Renal cortical epithelial cell (primary cell): ENCODE results near the gene ST6GALNAC3. TPM values are rescaled to one million over a fixed set of nuclear protein-coding genes. Genes with fewer than 3 reads are reported as not detected.
A peak's percentile ranks its signal among the peaks of the same experiment; 100 is the strongest.
"Not testable (repeated sequence)": the region's sequence is repeated elsewhere in the genome, so short reads cannot be mapped to it uniquely, and the experiment has no call there.

Experiments
- DNase-seq: peaks from one replicate; pipeline ENCODE4 v3.0.0-alpha.2; 2011; ENCODE audit warnings: low read depth
- total RNA-seq: library from RNA; depleted of rRNA; stranded (reverse); fragments of >200 nt; gene quantifications from 2 replicates; pipeline ENCODE4 v1.2.3, GENCODE V29; 2014

Gene ST6GALNAC3
- total RNA-seq, 1 donor from 2014 or later, result 0.50 TPM

DNA sequence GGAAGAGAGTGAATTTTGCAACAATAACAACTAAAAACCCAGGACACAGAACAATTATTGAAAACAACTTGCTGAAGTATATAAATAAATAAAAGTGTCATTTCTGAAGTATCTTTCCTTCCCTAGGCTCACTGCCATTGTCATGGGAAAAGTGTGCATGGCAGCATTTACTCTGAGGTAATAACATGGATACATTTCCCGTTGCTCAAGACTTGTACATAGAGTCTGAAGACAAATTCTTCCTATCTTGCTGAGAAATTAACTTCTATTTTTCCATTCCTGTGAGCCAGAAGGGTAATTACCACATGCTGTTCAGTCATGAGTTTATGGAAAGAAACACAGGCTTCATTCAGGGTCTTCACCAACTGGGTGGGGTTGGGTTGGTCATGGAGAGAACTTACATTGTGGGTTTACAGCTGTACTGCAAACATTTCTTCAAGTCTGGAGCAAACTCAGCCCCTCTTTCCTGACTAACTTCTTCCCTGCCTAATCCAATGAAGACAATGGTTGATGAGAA, 32.2 kb downstream of the ST6GALNAC3 start:
- no peak for DNase-seq

DNA sequence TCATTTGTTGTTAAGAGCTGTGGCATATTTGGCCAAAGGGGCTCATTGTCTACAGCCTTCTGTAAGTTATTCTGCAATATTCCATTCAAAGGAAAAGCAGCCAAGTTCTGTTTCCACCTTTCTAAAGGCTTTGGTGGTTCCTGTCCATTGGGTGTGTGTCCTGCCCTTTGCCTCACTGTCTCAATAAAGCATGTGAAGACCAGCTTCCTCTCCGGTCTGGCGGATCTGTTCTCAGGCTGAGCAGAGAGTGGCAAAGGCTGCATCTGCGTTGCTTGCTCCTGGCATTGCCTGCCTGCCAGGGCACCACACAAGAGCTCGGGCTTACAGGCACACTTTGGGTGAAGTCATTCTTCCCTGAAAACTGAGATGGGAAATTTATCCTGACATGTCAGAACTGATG, 34.9 kb downstream of the ST6GALNAC3 start:
- DNase-seq, result no peak

DNA sequence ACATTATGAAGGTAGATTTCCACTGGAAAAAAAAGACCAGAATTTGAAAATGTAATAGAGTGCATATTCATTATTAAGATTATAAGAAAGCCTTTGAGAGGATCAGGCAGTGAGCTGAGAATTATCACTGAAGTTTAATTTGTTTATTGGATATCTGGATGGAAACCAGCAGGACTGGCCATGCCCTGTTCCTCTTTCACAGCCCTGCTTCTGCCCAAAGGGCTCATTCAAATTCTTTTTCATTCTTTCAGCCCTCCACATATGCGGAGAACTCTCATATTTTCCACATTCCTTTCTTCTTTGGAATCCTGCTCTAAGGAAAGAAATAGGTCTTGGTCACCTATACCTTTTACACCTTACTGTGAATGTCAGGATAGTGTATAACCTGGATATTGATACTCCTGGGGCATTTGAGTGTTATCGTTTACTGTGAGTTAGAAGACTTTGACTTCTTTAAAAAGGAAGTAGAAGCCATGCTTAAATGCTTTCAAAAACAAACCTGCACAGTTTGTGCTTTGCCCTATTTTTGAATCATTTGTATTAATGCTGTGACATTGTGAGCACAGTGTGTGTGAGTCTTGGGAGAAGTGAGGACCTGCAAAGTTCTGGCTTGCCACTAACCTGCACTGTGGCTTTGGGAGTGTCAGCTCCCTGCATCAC, 35.5 kb downstream of the ST6GALNAC3 start:
- DNase-seq, result no peak

DNA sequence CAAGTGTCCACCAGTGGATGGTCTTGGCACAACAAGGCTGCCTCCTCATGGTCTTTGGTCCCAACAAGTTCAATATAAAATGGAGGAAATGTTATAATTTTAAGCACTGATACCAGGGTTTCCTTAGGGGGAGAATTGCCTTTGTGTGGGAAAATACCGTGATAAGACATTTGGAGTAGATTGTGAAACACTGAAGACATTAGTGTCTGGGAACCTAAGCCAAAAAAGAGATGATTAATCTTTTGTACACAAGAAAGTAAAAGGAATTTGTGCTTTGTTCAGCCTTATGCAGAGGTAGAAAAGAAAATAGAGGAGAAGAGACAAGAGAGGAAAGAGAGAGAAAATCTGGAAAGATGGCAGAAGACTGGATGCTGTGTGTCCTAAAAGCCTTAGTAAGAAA, 36.1 kb downstream of the ST6GALNAC3 start:
- peak; percentile 7 for DNase-seq

DNA sequence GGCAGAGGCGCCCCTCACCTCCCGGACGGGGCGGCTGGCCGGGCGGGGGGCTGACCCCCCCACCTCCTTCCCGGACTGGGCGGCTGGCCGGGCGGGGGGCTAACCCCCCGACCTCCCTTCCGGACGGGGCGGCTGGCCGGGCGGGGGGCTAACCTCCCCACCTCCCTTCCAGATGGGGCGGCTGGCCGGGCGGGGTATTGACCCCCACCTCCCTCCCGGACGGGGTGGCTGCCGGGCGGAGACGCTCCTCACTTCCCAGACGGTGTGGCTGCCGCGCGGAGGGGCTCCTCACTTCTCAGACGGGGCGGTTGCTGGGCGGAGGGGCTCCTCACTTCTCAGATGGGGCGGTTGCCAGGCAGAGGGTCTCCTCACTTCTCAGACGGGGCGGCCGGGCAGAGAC, 37.8 kb downstream of the ST6GALNAC3 start:
- DNase-seq, result not testable (repeated sequence)

DNA sequence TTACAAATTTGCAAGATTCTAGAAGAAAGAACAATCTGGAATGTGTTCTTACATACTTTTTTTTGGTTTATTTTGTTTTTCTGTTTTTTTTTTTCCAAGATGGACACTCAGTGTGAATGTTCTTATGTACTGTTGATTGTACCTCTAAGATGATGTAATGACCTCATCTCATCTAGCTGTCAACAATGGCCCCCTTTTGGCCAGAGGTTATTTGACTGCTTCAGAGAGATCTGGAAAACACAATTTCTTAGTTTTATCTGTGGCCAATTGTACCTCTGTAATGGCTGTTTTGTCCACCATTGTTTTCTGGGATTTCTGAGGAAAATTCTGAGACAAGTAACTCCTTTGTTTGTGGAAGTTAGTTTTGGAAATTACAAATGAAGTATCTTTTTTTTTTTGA, 38.9 kb downstream of the ST6GALNAC3 start:
- no peak for DNase-seq

DNA sequence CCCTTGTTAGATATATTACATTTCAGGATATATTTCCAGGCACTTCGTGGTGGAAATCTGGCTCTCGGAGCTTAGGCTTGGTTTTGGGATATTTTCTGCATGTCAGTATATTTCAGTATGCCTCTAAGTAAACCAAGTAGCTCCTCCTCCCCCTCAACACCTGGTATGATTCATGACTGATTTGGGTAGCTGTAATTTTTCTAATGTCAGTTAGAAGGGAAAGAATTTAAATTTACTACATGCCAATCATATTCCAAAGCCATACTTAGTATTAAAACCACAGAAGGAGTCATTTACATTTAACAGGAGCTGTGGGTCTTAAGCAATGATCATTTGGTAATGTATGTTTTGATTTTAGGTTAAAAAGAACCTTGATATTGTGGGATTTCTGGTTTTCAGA, 40.6 kb downstream of the ST6GALNAC3 start:
- DNase-seq, result no peak

DNA sequence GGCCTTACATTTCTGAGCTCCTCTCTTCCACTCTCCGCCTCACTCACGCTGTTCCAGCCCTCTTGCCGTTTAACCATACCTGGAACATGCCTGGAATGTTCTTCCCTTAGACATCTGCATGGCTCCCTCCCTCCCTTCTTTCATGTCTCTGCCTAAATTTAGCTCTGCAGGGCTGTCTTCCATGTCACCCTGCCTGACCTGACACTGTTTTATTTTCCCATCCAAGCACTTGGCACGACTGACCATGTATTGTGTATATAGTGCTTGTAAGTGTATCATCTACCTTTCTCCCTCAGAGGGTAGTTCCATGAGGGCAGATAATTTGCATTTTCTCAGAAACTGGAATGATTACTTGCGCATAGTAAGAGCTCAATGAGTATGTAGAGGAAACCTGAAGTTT, 47.3 kb downstream of the ST6GALNAC3 start:
- DNase-seq, result no peak

DNA sequence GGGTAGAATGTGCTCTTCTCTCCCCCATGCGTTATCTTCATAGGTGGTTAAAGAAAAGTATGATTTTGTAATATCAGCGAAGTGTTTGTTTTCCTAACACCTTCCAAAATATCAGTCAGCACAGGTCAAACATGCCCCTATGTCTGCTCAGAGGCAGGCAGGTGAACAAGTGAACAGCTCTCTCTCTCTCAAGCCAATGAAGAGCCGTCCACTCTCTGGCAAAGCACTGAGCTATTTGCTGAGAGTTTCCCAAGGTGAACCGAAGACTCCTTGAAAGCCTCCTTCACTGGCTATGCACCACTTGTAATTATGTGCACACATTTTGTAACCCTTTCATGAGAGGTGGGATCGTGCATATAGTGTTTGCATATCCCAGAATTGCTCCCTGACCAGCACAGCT, 47.7 kb downstream of the ST6GALNAC3 start:
- no peak for DNase-seq

DNA sequence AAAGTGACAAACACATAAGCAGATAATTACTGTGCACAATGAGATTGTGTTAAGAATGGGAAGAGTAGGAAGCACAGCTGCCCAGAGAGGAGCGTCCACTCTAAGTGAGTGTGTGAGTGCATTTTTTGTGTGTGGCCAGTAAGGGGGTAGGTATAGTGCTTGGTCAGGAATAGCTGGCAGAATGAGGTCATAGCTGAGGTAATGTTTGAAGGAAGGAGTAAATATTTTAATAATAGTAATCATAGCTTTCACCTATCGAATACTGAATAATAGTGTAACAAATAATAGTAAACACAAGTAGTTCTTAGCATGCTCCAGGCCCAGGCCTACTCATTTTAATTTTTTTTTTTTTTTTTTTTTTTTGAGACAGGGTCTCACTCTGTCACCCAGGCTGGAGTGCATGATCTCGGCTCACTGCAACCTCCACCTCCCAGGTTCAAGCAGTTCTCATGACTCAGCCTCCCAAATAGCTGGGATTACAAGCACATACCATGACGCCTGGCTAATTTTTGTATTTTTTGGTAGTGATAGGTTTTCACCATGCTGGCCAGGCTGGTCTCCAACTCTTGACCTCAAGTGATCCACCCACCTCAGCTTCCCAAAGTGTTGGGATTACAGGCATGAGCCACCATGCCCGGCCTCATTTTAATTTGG, 49.0 kb downstream of the ST6GALNAC3 start:
- DNase-seq, result not testable (repeated sequence)

DNA sequence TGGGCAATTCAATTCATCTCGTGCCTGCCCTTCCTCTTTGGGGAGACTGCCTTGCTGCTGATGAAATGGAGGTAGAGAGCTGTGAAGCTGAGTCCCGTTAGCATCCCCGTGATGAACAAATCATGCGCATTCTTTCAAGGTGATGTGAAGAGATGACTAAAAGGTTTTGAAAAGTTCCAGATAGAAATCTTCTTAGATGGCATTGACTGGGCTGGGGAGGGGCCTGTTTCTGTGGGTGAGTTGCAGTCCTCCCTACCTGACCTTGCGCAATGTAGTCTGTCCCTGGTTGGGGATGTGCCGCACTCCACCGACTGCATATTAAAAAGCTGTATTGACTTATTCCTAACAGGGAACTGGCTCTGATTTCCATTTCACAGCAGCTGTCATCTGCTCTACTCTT, 49.6 kb downstream of the ST6GALNAC3 start:
- peak; percentile 42 for DNase-seq

DNA sequence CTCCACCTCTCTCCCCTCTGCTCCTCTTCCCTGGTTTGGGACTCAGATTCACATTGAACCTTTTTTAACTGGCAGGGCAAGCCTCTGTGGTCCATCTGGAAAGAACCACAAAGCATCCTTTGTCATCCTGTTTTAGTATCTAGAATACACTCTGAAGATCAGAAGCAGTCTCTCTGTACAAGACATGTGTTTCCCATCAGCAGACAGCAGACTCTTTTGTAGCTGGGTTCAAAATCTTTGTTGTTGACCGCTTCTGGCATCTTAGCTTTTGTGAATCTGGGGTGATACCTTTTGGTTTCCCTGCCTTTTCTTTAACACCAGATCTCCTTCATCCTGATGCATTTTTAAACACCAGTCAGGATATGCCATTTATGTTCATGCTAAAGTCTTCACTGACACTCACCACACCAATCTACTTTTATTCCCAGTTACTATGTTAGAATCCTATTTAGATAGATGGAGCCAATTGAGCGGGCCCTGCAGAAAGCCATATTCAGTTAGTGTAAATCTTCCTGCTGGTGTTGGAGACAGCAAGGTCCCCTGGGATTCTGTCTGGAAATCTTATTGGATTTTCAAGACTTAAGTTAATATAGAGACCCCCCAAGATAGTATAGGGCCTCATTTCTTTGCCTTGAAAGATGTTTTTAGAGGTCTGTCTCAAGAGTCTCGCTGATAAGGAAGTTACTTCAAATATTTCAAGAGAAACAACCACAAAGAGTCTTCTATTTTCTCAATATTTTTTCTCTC, 51.1 kb downstream of the ST6GALNAC3 start:
- no peak for DNase-seq

DNA sequence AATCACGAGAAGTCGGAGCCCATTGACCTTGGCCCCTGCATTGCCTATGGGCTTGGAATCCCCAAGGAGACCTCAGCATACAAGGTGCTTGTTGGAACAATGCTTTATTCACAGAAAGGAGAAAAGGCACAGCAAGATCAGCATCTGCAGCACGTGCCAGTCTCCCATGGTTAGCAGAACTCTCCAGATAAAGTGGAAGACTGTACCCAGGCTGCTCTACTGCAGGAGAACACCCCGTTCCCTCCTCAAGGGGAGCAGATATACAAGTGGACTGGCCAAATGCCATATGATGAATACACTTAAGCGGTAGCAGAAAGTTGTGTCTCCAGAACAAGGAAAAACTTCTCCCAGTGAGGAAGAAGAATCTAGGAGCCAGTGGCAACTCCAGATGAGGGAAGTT, 53.5 kb downstream of the ST6GALNAC3 start:
- no peak for DNase-seq

DNA sequence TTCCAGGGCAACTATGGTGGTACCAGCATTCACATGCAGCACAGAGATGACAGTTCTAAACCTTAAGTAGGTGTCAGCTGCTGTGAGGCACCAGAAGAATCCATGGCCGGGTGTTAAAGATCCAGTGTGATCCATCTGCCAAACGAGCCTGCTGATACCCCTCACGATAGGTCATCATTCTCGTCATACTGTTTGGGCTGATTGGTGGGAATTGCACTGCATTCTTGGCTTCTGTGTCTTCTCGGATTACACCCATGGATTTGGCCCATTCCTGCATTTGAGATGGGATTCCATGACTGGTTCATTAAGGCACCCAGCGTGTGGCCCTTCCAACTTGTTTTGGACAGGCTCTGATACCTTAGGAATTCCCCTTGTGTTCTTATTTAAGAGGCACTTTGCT, 55.2 kb downstream of the ST6GALNAC3 start:
- DNase-seq, result no peak

DNA sequence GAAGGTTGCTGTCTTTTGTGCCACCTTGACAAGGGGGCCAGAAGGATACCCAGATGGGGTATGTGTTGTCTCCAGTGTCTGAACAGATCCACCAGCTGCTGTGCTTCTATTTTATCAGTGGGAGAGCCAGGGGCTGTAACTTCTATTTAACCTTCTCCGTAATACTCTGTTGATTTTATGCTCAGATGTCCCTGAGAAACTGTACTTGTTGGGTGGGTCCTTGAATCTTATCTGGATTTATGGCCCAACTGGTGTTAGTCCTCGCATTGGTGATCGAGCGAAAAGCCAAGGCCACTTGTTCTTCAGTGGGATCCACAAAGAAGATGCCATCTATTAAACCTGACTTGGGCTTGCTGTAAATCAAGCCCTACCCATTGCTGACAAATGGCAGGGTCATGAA, 56.4 kb downstream of the ST6GALNAC3 start:
- no peak for DNase-seq

DNA sequence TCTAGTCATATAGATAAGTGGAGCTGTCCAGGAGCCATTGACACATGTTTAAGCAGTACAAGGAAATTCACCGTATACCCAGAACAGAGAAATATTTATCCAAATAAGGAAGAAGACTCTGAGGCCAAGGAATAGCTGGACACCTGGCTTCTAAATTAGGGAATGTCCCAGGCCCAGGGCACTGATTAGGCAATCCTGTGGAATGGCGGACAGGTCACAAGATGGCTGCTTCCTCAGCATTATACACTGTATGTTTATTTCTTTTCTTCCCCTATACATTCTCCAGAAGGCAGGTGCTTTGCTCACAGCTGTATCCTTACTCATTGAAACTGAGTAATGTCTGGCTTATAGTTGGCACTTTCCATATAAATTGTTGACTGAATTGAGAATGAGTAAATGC, 59.4 kb downstream of the ST6GALNAC3 start:
- no peak for DNase-seq

DNA sequence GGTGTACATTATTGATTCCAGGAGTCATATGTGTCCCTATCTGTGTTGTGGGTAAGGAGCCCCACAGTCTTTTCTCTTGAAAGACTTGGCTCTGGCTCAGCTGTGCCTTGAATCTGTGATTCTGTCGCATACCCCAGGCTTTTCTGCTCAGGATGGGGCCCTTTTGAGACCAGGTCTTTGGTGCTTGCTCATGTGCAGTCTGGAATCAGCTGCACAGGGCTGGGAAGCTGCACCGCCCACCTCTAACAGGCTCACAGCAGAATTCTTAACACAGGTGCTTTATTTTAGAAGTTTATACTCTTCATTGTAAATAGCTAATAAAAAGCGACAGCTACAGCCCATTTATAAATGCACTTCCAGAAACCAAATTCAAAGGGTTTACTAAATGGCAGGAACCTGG, 61.3 kb downstream of the ST6GALNAC3 start:
- DNase-seq, result no peak

DNA sequence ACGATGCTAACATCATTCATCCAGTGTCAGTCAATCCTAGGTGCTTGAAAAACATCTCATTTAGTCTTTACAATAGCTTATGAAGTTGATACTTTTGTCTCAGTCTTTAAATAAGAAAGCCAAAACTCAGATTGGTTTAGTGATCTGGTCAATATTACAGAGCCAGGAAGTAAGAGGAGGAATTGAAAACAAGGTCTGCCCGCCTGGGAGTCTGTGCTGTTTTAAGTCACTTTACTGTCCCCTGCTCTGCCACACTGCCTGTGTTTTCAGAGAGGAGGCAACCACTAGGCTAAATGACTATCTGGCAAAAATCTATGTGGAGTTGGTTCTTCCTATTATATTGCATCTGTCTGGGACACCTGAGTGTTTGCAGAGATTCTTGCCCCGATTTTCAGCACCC, 62.3 kb downstream of the ST6GALNAC3 start:
- no peak for DNase-seq

DNA sequence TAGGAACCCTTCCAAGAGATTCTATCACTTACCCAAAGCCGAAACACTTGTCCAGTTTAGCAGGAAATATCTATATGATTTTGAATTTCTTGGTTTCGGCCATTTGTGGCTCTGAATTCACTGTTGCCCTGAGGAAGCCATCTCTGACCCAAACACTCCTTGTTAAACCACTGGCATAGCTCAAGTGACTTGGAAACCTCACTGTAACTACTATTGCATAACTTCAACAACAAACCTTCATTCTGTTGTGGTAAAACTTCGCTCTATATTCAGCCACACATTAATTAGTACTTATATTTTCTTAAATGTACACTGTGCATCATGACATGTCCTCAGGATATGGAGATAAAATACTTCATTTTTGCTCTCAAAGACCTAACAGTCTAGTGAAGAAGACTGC, 63.2 kb downstream of the ST6GALNAC3 start:
- peak; percentile 17 for DNase-seq

DNA sequence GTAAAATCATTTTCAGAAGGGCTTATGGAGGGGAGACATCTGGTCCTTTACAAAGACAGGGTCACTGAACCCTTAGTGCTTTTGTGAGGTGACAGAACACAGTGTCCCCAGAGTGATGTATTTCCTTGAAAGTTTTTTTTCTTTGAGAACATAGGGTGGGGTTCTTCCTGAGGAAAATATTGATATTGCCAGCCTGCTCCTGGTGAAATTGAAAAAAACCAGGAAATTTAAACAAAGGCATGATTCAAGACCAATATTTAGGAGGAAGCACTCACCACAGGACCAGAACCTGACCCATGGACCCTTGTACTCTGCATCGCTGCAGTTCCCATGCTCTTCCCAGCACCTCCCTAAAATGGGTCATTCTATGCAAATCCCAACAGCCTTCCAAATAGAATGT, 63.7 kb downstream of the ST6GALNAC3 start:
- DNase-seq, result no peak

DNA sequence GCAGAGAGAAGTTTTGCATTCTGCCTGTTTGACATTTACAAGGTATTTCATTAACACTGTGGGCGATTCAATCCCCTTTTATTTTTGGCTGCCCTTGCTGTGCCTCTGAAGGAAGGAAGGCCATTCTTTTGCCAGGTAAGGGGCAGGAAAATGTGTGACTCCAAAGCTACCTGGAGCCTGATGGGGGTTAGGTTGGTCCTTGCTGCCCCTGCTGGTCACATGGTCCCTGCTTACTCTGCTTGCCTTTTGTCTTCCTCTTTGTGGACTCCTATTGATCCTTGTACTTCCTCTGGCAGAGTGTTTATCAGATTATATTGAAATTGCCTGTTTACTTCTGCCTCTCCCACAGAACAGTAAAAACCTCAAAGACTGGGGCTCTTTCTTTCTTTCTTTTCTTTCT, 65.7 kb downstream of the ST6GALNAC3 start:
- DNase-seq, result no peak

DNA sequence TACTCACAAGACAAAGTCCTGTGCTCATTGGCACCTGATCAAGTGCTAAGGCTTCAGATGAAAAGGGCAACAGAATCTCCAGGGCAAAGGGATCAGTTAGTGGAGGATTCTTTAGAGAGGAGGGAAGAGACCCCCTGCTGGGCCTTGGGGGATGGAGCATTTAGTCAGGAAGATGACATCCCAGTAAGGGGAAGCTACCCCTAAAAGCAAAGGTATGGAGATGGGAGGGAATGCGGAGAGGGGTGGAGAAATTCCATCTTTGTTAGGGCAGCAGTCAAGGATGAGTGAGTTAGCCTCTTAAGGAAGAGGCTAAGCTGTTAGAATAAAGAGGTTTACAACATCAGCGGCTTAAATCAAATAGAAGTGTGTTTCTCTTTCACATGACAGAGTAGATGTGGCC, 67.4 kb downstream of the ST6GALNAC3 start:
- peak; percentile 5 for DNase-seq
